ENCODE measurements around the gene DIS3L2. TPM values are rescaled to one million over a fixed set of nuclear protein-coding genes. Genes with fewer than 3 reads are reported as not detected.
"Not testable (repeated sequence)": the region's sequence is repeated elsewhere in the genome, so short reads cannot be mapped to it uniquely, and the experiment has no call there.

Gene DIS3L2
- total RNA-seq, 1 experiment from 2014 or later: 33.1 TPM

GRCh38 chr2:232085826-232086425, 124.4 kb downstream of the DIS3L2 start:
- in situ Hi-C loops (cut with HindIII; ENCODE audit: low sequenced_read_pairs): no loop called here
- no peak for DNase-seq (ENCODE audit: low spot score)

GRCh38 chr2:232088771-232089170, 127.3 kb downstream of the DIS3L2 start:
- DNase-seq (ENCODE audit: low spot score): peak; percentile 39
- in situ Hi-C loops (cut with HindIII; ENCODE audit: low sequenced_read_pairs): no loop called here

GRCh38 chr2:232094201-232094600, 132.7 kb downstream of the DIS3L2 start:
- DNase-seq (ENCODE audit: low spot score): no peak

GRCh38 chr2:232094883-232095282, 133.4 kb downstream of the DIS3L2 start:
- in situ Hi-C loops (cut with HindIII; ENCODE audit: low sequenced_read_pairs): no loop called here
- no peak for DNase-seq (ENCODE audit: low spot score)

More at GRCh38 chr2:232094201-232094600, 132.7 kb downstream of the DIS3L2 start:
- in situ Hi-C loops (cut with HindIII; ENCODE audit: low sequenced_read_pairs): no loop called here

GRCh38 chr2:232097260-232097659, 135.7 kb downstream of the DIS3L2 start:
- in situ Hi-C loops (cut with HindIII; ENCODE audit: low sequenced_read_pairs): no loop called here
- no peak for DNase-seq (ENCODE audit: low spot score)

- DNase-seq (ENCODE audit: low spot score): no peak
- in situ Hi-C loops (cut with HindIII; ENCODE audit: low sequenced_read_pairs): no loop called here
Observed at GRCh38 chr2:232097758-232098157, 136.2 kb downstream of the DIS3L2 start.

- in situ Hi-C loops (cut with HindIII; ENCODE audit: low sequenced_read_pairs): no loop called here
- DNase-seq (ENCODE audit: low spot score): no peak
Observed at GRCh38 chr2:232102380-232102779, 140.9 kb downstream of the DIS3L2 start.

GRCh38 chr2:232103140-232103737, 141.7 kb downstream of the DIS3L2 start:
- in situ Hi-C loops (cut with HindIII; ENCODE audit: low sequenced_read_pairs): no loop called here
- peak; percentile 34 for DNase-seq (ENCODE audit: low spot score)

GRCh38 chr2:232104076-232104646, 142.6 kb downstream of the DIS3L2 start:
- DNase-seq (ENCODE audit: low spot score): no peak
- in situ Hi-C loops (cut with HindIII; ENCODE audit: low sequenced_read_pairs): no loop called here

GRCh38 chr2:232111551-232111950, 150.0 kb downstream of the DIS3L2 start:
- no peak for DNase-seq (ENCODE audit: low spot score)
- in situ Hi-C loops (cut with HindIII; ENCODE audit: low sequenced_read_pairs): no loop called here

- DNase-seq (ENCODE audit: low spot score): no peak
- in situ Hi-C loops (cut with HindIII; ENCODE audit: low sequenced_read_pairs): no loop called here
Observed at GRCh38 chr2:232113821-232114220, 152.3 kb downstream of the DIS3L2 start.

- peak; percentile 81 for DNase-seq (ENCODE audit: low spot score)
- in situ Hi-C loops (cut with HindIII; ENCODE audit: low sequenced_read_pairs): not testable (repeated sequence)
Observed at GRCh38 chr2:232115728-232116361, 154.3 kb downstream of the DIS3L2 start.

GRCh38 chr2:232116852-232117251, 155.3 kb downstream of the DIS3L2 start:
- in situ Hi-C loops (cut with HindIII; ENCODE audit: low sequenced_read_pairs): no loop called here
- DNase-seq (ENCODE audit: low spot score): no peak

GRCh38 chr2:232117413-232117812, 155.9 kb downstream of the DIS3L2 start:
- in situ Hi-C loops (cut with HindIII; ENCODE audit: low sequenced_read_pairs): no loop called here
- no peak for DNase-seq (ENCODE audit: low spot score)

- no peak for DNase-seq (ENCODE audit: low spot score)
- in situ Hi-C loops (cut with HindIII; ENCODE audit: low sequenced_read_pairs): no loop called here
Observed at GRCh38 chr2:232120911-232121310, 159.4 kb downstream of the DIS3L2 start.

GRCh38 chr2:232124309-232124708, 162.8 kb downstream of the DIS3L2 start:
- in situ Hi-C loops (cut with HindIII; ENCODE audit: low sequenced_read_pairs): no loop called here
- no peak for DNase-seq (ENCODE audit: low spot score)

GRCh38 chr2:232126301-232127099, 165.0 kb downstream of the DIS3L2 start:
- no peak for DNase-seq (ENCODE audit: low spot score)
- in situ Hi-C loops (cut with HindIII; ENCODE audit: low sequenced_read_pairs): no loop called here

- DNase-seq (ENCODE audit: low spot score): no peak
- in situ Hi-C loops (cut with HindIII; ENCODE audit: low sequenced_read_pairs): no loop called here
Observed at GRCh38 chr2:232129483-232129882, 168.0 kb downstream of the DIS3L2 start.

GRCh38 chr2:232132181-232132580, 170.7 kb downstream of the DIS3L2 start:
- in situ Hi-C loops (cut with HindIII; ENCODE audit: low sequenced_read_pairs): no loop called here
- DNase-seq (ENCODE audit: low spot score): no peak

GRCh38 chr2:232133078-232133477, 171.6 kb downstream of the DIS3L2 start:
- no peak for DNase-seq (ENCODE audit: low spot score)
- in situ Hi-C loops (cut with HindIII; ENCODE audit: low sequenced_read_pairs): no loop called here

Measured in G401 (cell line).